SK-N-SH (cell line): ENCODE measurements around the gene IL11RA. TPM values are rescaled to one million over a fixed set of nuclear protein-coding genes. Genes with fewer than 3 reads are reported as not detected.
A peak's percentile ranks its signal among the peaks of the same experiment; 100 is the strongest.

ENCODE experiments used
- CTCF ChIA-PET: fragments of 300-600, 350-600 bp; formaldehyde crosslinking; extraction: SDS; loops from one replicate; lab custom pipeline; 2021; lab: Yijun Ruan, JAX
- POLR2A ChIA-PET: fragments of 350-600 bp; sonication (Branson Sonifier 250); formaldehyde crosslinking; extraction: SDS; loops from one replicate; lab custom pipeline; 2020; ENCODE audit warnings: antibody characterized with exemption, inconsistent platforms; lab: Yijun Ruan, JAX
- DNase-seq: peaks from one replicate; pipeline ENCODE4 v3.0.0; 2012
- H2AFZ ChIP-seq: fragments of 200-600 bp; sonication (generic); 2 replicates; pipeline ENCODE4 v1.8.1; 2016; ENCODE audit warnings: antibody characterized with exemption, mild to moderate bottlenecking, low read depth
- H3F3A ChIP-seq: fragments of 200-600 bp; sonication (generic); replicated peaks from 2 replicates; pipeline ENCODE3; 2016; ENCODE audit warnings: antibody characterized with exemption, mild to moderate bottlenecking; ENCODE audit not compliant: insufficient read depth
- H3K27ac ChIP-seq, 2 experiments: fragments of 200-500 bp in 1 of 2; fragments of 200-600 bp in 1 of 2; sonication (Bioruptor generic) in 1 of 2; sonication (generic), shearing (Covaris generic) in 1 of 2; 2 replicates each; pipeline versions ENCODE4 v1.5.1 to v1.6.1; 2014 to 2016; ENCODE audit warnings: low read depth in 2 of 2, inconsistent platforms in 1 of 2, low read length in 1 of 2, mild to moderate bottlenecking in 1 of 2, mixed read lengths in 1 of 2
- H3K27me3 ChIP-seq: fragments of 200-600 bp; sonication (generic), shearing (Covaris generic); 2 replicates; pipeline ENCODE4 v1.6.1; 2016; ENCODE audit warnings: mixed run types; ENCODE audit not compliant: insufficient read depth
- H3K36me3 ChIP-seq, 2 experiments: fragments of 200-500 bp in 1 of 2; fragments of 200-600 bp in 1 of 2; sonication (Bioruptor generic) in 1 of 2; sonication (generic) in 1 of 2; replicated peaks in 1 of 2; 2 replicates each; pipeline versions ENCODE3 to v1.5.1; 2014 to 2016; ENCODE audit warnings: low read length in 1 of 2, mild to moderate bottlenecking in 1 of 2; ENCODE audit not compliant: insufficient read depth in 2 of 2, control insufficient read depth in 1 of 2
- H3K4me1 ChIP-seq, 2 experiments: fragments of 200-500 bp in 1 of 2; fragments of 200-600 bp in 1 of 2; sonication (Bioruptor generic) in 1 of 2; sonication (generic), shearing (Covaris generic) in 1 of 2; 2 replicates each; pipeline versions ENCODE4 v1.5.1 to v1.6.1; 2014 to 2016; ENCODE audit warnings: low read depth in 1 of 2, low read length in 1 of 2, mixed run types in 1 of 2; ENCODE audit not compliant: insufficient read depth in 2 of 2, control insufficient read depth in 1 of 2
- H3K4me2 ChIP-seq: fragments of 200-600 bp; sonication (generic), shearing (Covaris generic); 2 replicates; pipeline ENCODE4 v1.6.1; 2017; ENCODE audit warnings: mixed run types
- H3K4me3 ChIP-seq, 2 experiments: fragments of 200-500 bp in 1 of 2; fragments of 200-600 bp in 1 of 2; sonication (Bioruptor generic) in 1 of 2; sonication (generic), shearing (Covaris generic) in 1 of 2; 2 replicates each; pipeline versions ENCODE4 v1.5.1 to v1.8.1; 2014 to 2016; ENCODE audit warnings: low read depth in 2 of 2, inconsistent platforms in 1 of 2, low read length in 1 of 2, mild to moderate bottlenecking in 1 of 2, mixed read lengths in 1 of 2, moderate library complexity in 1 of 2
- H3K79me2 ChIP-seq: fragments of 200-600 bp; sonication (generic); 2 replicates; pipeline ENCODE4 v1.8.1; 2017; ENCODE audit warnings: mild to moderate bottlenecking; ENCODE audit not compliant: insufficient read depth
- H3K9ac ChIP-seq: fragments of 200-600 bp; sonication (generic); 2 replicates; pipeline ENCODE4 v1.6.1; 2017; ENCODE audit warnings: mixed run types
- H3K9me2 ChIP-seq: fragments of 200-600 bp; sonication (generic); 2 replicates; pipeline ENCODE4 v1.6.1; 2017; ENCODE audit warnings: mixed run types
- H3K9me3 ChIP-seq: fragments of 200-600 bp; sonication (generic); 2 replicates; pipeline ENCODE4 v1.6.1; 2017; ENCODE audit warnings: mixed run types, mild to moderate bottlenecking, moderate library complexity
- H4K20me1 ChIP-seq: fragments of 200-600 bp; sonication (generic); 2 replicates; pipeline ENCODE4 v1.6.1; 2017; ENCODE audit warnings: mild to moderate bottlenecking, mixed run types; ENCODE audit not compliant: insufficient read depth
- ELF1 ChIP-seq: IDR thresholded peaks from 2 replicates; pipeline ENCODE4 v1.4.0; 2012
- EZH2phosphoT487 ChIP-seq: fragments of 200-600 bp; sonication (generic); IDR thresholded peaks from 2 replicates; pipeline ENCODE4 v1.6.1; 2017; ENCODE audit warnings: low read depth, mixed run types, mild to moderate bottlenecking, antibody characterized with exemption, moderate library complexity, borderline replicate concordance
- FOSL2 ChIP-seq: IDR thresholded peaks from 2 replicates; pipeline ENCODE4 v1.4.0; 2012; ENCODE audit warnings: low read depth, mild to moderate bottlenecking, moderate library complexity, borderline replicate concordance
- FOXM1 ChIP-seq: IDR thresholded peaks from 2 replicates; pipeline ENCODE4 v1.4.0; 2012; ENCODE audit warnings: low read depth, mild to moderate bottlenecking
- GABPA ChIP-seq: IDR thresholded peaks from 2 replicates; pipeline ENCODE4 v1.4.0; 2012; ENCODE audit warnings: low read depth, mild to moderate bottlenecking
- GATA2 ChIP-seq: sonication (generic); formaldehyde crosslinking; IDR thresholded peaks from 2 replicates; pipeline ENCODE4 v1.5.0; 2020; ENCODE audit warnings: mild to moderate bottlenecking, missing genetic modification reagents
- NRF1 ChIP-seq: IDR thresholded peaks from 2 replicates; pipeline ENCODE4 v1.6.1; 2012; ENCODE audit warnings: low read depth, mild to moderate bottlenecking, low read length
- POLR2AphosphoS5 ChIP-seq: IDR thresholded peaks from 2 replicates; pipeline ENCODE4 v1.6.1; 2012; ENCODE audit warnings: low read depth, low read length
- RAD21 ChIP-seq: IDR thresholded peaks from 2 replicates; pipeline ENCODE4 v1.6.1; 2012; ENCODE audit warnings: mild to moderate bottlenecking, low read length
- RCOR1 ChIP-seq: fragments of 150-350 bp; IDR thresholded peaks from 2 replicates; pipeline ENCODE4 v1.6.1; 2017; ENCODE audit warnings: antibody characterized with exemption, low read length
- RXRA ChIP-seq: IDR thresholded peaks from 2 replicates; pipeline ENCODE4 v1.4.0; 2012; ENCODE audit warnings: low read depth, mild to moderate bottlenecking, borderline replicate concordance
- SMC3 ChIP-seq: IDR thresholded peaks from 2 replicates; pipeline ENCODE4 v1.6.1; 2012; ENCODE audit warnings: low read depth, low read length, improper control_type of control experiment
- TAF1 ChIP-seq: IDR thresholded peaks from 2 replicates; pipeline ENCODE4 v1.6.1; 2012; ENCODE audit warnings: low read depth, mild to moderate bottlenecking, low read length, moderate library complexity, borderline replicate concordance
- TCF12 ChIP-seq: IDR thresholded peaks from 2 replicates; pipeline ENCODE4 v1.4.0; 2012
- WGBS: methylation state at CpG from one replicate; pipeline ENCODE4 v1.1.6; 2017; ENCODE audit warnings: low lambda C conversion rate; 5-methylcytosine and 5-hydroxymethylcytosine counted together
- polyA plus RNA-seq, 3 experiments: library from polyadenylated mRNA; depleted of rRNA; stranded (reverse); fragments of >200 nt; gene quantifications; 2 replicates each; pipeline ENCODE4 v1.2.3, GENCODE V29; 2012
- TF ChIP-seq, protein P1 (sequence below): IDR thresholded peaks from 2 replicates; pipeline ENCODE4 v1.4.0; 2012; ENCODE audit warnings: low read depth, borderline replicate concordance
- TF ChIP-seq, protein P2 (sequence below): IDR thresholded peaks from 2 replicates; pipeline ENCODE4; 2012

IL11RA gene
- polyA plus RNA-seq, 1 of the 3 experiments (the other 2 are of a cell fraction) = 16.5 TPM

DNA sequence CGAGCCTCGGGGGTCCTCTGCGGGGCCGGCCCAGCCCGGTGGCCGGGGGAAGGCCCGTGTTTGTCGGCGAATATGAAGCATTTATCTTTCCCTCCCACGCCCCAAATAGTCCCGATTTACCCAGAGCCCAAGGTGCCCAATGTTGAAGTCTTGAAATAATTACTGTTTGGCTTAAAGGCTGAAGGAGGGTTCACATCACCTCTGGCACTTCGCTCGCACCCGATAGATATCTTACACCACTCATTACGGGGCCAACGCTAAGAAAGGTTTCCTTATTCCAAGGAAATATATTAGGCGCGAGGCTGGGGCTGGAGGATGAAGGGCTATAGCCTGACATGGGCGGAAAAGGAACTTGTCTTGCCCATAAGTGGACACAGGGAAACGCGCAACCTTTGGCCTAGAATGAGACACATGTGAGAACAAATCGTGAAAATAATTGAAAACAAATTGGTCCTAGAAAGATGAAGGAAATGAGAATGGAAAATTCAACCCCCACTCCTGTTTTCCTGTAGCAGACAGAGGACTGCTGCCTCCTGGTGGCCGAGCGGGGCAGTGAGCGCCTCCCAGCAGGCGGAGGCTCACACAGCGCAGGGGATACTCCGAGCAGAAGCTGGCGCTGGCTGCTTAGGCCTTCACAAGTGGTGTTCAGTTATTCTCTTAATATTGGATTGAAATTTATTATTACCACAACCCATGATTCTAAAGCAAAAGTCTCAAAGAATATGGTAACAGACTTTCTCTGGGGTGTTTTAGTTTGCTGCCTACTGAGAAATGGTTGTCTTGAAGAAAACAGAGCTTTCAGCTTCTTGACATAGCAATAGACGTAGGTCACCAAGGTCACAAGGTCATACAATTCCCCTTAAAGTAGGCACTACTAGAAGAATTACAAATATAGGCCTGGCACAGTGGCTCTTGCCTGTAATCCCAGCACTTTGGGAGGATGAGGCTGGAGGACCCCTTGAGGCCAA is 50.1 kb downstream of the IL11RA start (continued):
- TF ChIP-seq EZH2phosphoT487 (no peak), RCOR1 (peak; percentile 59; the same call in 1 of the 2 replicates), ELF1 (no peak), NRF1 (no peak), GATA2 (CRISPR knock-in tag) (no peak), RAD21 (peak; percentile 90), SMC3 (peak; percentile 90), RXRA (no peak), FOSL2 (no peak), GABPA (no peak)
- TF ChIP-seq, protein P1, sequence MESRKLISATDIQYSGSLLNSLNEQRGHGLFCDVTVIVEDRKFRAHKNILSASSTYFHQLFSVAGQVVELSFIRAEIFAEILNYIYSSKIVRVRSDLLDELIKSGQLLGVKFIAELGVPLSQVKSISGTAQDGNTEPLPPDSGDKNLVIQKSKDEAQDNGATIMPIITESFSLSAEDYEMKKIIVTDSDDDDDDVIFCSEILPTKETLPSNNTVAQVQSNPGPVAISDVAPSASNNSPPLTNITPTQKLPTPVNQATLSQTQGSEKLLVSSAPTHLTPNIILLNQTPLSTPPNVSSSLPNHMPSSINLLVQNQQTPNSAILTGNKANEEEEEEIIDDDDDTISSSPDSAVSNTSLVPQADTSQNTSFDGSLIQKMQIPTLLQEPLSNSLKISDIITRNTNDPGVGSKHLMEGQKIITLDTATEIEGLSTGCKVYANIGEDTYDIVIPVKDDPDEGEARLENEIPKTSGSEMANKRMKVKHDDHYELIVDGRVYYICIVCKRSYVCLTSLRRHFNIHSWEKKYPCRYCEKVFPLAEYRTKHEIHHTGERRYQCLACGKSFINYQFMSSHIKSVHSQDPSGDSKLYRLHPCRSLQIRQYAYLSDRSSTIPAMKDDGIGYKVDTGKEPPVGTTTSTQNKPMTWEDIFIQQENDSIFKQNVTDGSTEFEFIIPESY = no peak
- TF ChIP-seq, all 33 proteins: peak for 6

DNA sequence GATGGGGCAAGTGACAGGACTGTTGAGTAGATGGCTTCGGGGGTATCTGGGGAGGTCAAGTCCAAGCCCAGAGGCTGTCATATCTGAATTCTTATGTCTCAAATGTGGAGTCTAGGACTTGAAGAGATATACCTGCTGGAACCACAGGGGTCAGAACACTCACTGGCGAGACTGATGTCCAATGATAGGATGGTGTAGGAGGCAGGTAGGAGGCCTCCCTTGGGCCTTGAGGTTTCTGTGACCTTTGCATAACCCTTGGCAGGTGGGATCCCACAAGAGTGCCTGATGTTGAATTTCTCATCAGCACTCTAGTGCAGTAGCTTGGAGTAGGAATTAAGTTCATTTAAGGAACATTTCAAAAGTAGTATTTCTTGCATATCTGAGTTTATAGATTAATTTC is 55.1 kb downstream of the IL11RA start:
- 42% methylated on average over 2 of the region's 2 CpGs for WGBS
- no peak overlapping the region for H3K4me3 ChIP-seq

More for the DNA sequence above, 55.1 kb downstream of the IL11RA start:
- H3K9me3 ChIP-seq = no peaks in the 10 kb centered on the region
- no peaks in the 10 kb centered on the region for H3K36me3 ChIP-seq
- CTCF ChIA-PET = no interaction called here
- H2AFZ ChIP-seq = no peak overlapping the region
- DNase-seq = no peak
- POLR2A ChIA-PET = no interaction called here
- TF ChIP-seq RAD21 (no peak), POLR2AphosphoS5 (no peak), TCF12 (no peak), FOXM1 (no peak), ELF1 (no peak), TAF1 (no peak), RCOR1 (no peak), SMC3 (no peak)
- TF ChIP-seq, protein P2, sequence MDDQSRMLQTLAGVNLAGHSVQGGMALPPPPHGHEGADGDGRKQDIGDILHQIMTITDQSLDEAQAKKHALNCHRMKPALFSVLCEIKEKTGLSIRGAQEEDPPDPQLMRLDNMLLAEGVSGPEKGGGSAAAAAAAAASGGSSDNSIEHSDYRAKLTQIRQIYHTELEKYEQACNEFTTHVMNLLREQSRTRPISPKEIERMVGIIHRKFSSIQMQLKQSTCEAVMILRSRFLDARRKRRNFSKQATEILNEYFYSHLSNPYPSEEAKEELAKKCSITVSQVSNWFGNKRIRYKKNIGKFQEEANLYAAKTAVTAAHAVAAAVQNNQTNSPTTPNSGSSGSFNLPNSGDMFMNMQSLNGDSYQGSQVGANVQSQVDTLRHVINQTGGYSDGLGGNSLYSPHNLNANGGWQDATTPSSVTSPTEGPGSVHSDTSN = no peak
- TF ChIP-seq, all 33 proteins: peak for 0
- Histone ChIP-seq H3K4me2 (no peak overlapping the region), H3K79me2 (no peaks in the 10 kb centered on the region), H4K20me1 (no peaks in the 10 kb centered on the region), H3K4me1 (peaks cover 0 to 4% of the 10 kb centered on the region in 2 experiments; a peak in 1 of 4 replicates), H3K27me3 (no peaks in the 10 kb centered on the region), H3K9me2 (no peaks in the 10 kb centered on the region), H3F3A (no peaks in the 10 kb centered on the region), H3K27ac (no peak overlapping the region), H3K9ac (no peak overlapping the region)
